ENCODE data around the gene ATXN7L1.

The ATXN7L1 gene

DNA sequence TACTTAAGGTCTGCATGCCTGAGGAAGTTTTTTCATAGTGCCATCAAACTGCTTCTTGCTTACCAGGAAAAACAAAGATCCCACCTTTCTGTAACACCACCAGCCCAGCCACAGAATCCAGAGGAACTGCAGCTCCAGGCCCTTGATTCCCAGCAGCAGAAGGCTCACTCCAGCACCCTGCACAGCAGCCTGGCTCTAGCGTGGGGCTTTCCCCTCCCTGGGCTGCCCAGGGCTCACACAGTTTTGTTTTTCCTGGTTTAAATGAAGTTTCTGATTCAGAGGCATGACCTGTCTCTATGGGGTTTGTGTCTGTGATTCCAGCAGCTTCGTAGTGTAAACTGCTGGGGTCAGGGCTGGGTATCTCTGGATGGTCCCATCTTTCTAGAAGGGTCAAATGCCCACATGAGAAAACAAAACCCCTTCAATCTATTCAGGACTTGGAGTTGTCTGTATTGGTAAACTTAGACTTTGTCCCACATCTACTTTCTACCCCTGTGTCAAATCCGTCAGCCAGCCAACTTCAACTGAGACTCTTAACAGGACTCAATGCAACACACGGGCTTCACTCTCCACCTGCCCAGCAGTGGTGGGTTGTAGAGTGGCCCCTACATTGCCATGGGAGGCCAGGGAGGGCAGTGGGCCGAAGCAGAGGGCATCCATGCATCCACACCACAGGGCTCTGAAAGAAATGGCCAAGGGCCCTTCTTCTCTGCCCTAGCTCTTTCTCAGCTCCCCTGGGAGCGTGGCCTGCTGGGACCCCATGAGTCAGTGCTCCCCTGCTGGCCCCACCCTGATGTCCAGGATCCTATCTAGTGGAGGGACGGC, 73.6 kb downstream of the ATXN7L1 start:
- Histone ChIP-seq H3K9me3 (ENCODE audit: insufficient read depth, low read length) (no peaks in the 10 kb centered on the region), H3K4me3 (ENCODE audit: low read length) (no peak overlapping the region), H3K4me2 (ENCODE audit: low read length) (no peak overlapping the region), H2AFZ (ENCODE audit: low read depth, low read length) (no peak overlapping the region), H3K79me2 (ENCODE audit: low read length) (no peaks in the 10 kb centered on the region), H3K4me1 (ENCODE audit: low read length) (peaks cover 36% of the 10 kb centered on the region), H3K27ac (ENCODE audit: low read length) (no peak overlapping the region), H3K9ac (ENCODE audit: low read length) (no peak overlapping the region), H4K20me1 (ENCODE audit: insufficient read depth, low read length) (0 out of 2 replicates have a peak, but pooled peaks cover 4% of the 10 kb centered on the region), H3K36me3 (replicated peaks; ENCODE audit: low read depth, low read length) (no peaks in the 10 kb centered on the region), H3K27me3 (ENCODE audit: low read depth, low read length) (peaks cover 72% of the 10 kb centered on the region)
- no peak for TF ChIP-seq CTCF (IDR thresholded peaks at IDR 0.05; ENCODE audit: low read depth, low read length)
- no peak for TF ChIP-seq EZH2phosphoT487 (IDR thresholded peaks at IDR 0.05; ENCODE audit: low read depth)

GRCh38 chr7:105800849-105801534, 75.4 kb downstream of the ATXN7L1 start:
- Histone ChIP-seq H3K4me2 (ENCODE audit: low read length) (no peak overlapping the region), H3K79me2 (ENCODE audit: low read length) (no peaks in the 10 kb centered on the region), H4K20me1 (ENCODE audit: insufficient read depth, low read length) (no peaks in the 10 kb centered on the region), H3K9me3 (ENCODE audit: insufficient read depth, low read length) (no peaks in the 10 kb centered on the region), H3K27ac (ENCODE audit: low read length) (no peak overlapping the region), H3K4me1 (ENCODE audit: low read length) (peaks cover 18% of the 10 kb centered on the region), H3K27me3 (ENCODE audit: low read depth, low read length) (peaks cover 60% of the 10 kb centered on the region), H3K9ac (ENCODE audit: low read length) (no peak overlapping the region), H3K36me3 (replicated peaks; ENCODE audit: low read depth, low read length) (no peaks in the 10 kb centered on the region), H2AFZ (ENCODE audit: low read depth, low read length) (no peak overlapping the region), H3K4me3 (ENCODE audit: low read length) (no peak overlapping the region)
- TF ChIP-seq EZH2phosphoT487 (IDR thresholded peaks at IDR 0.05; ENCODE audit: low read depth) (no peak), CTCF (IDR thresholded peaks at IDR 0.05; ENCODE audit: low read depth, low read length) (no peak)

DNA sequence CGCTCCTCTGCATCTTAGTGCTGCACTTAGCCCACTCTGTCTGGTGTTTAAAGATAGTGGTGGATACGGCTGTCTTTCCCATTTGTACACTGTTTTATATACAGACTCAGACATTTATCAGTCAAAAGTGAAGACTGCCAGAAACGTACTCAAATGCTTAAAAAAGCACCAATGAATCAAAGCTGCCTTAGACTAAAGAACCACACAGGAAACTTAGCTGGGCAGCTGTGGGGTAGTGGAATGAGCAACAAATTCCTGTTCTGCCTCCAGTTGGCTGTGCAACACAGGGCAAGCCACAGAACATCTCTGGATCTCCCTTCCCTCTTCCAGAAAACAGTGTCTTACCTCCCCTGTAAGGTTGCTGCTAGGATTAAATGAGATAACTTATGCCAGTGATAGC, 76.0 kb downstream of the ATXN7L1 start:
- no peak overlapping the region for H2AFZ ChIP-seq (ENCODE audit: low read depth, low read length)
- no peak for TF ChIP-seq CTCF (IDR thresholded peaks at IDR 0.05; ENCODE audit: low read depth, low read length)
- TF ChIP-seq EZH2phosphoT487 (IDR thresholded peaks at IDR 0.05; ENCODE audit: low read depth) = no peak
- no peaks in the 10 kb centered on the region for H3K36me3 ChIP-seq (replicated peaks; ENCODE audit: low read depth, low read length)
- H4K20me1 ChIP-seq (ENCODE audit: insufficient read depth, low read length) = no peaks in the 10 kb centered on the region
- H3K27ac ChIP-seq (ENCODE audit: low read length) = no peak overlapping the region
- H3K79me2 ChIP-seq (ENCODE audit: low read length) = no peaks in the 10 kb centered on the region
- no peaks in the 10 kb centered on the region for H3K9me3 ChIP-seq (ENCODE audit: insufficient read depth, low read length)
- no peak overlapping the region for H3K4me3 ChIP-seq (ENCODE audit: low read length)
- H3K27me3 ChIP-seq (ENCODE audit: low read depth, low read length) = peaks cover 56% of the 10 kb centered on the region
- H3K4me1 ChIP-seq (ENCODE audit: low read length) = peaks cover 17% of the 10 kb centered on the region
- no peak overlapping the region for H3K9ac ChIP-seq (ENCODE audit: low read length)
- H3K4me2 ChIP-seq (ENCODE audit: low read length) = no peak overlapping the region

DNA sequence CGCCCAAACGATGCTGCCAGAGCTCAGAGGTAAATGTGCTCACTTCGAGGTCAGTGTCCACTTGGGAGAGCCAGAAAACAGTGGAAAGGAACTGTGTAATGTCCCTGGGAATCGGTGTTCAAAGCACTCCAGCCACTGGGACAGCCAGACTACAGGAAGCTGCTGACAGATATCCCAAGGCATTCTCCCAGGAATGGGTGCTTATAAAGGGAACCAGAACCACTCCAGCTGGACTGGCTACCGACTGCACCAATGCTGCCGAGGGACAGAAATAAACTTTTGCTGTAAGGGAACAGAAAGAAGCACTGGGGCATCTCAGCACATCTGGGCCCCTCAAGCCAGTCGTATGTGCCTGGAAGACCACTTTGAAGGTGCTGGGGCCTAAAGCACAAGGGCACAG, 76.7 kb downstream of the ATXN7L1 start:
- TF ChIP-seq EZH2phosphoT487 (IDR thresholded peaks at IDR 0.05; ENCODE audit: low read depth) (no peak), CTCF (IDR thresholded peaks at IDR 0.05; ENCODE audit: low read depth, low read length) (no peak)
- Histone ChIP-seq H3K4me2 (ENCODE audit: low read length) (no peak overlapping the region), H3K79me2 (ENCODE audit: low read length) (no peaks in the 10 kb centered on the region), H4K20me1 (ENCODE audit: insufficient read depth, low read length) (no peaks in the 10 kb centered on the region), H2AFZ (ENCODE audit: low read depth, low read length) (no peak overlapping the region), H3K27ac (ENCODE audit: low read length) (no peak overlapping the region), H3K27me3 (ENCODE audit: low read depth, low read length) (peaks cover 52% of the 10 kb centered on the region), H3K36me3 (replicated peaks; ENCODE audit: low read depth, low read length) (no peaks in the 10 kb centered on the region), H3K4me3 (ENCODE audit: low read length) (no peak overlapping the region), H3K9me3 (ENCODE audit: insufficient read depth, low read length) (no peaks in the 10 kb centered on the region), H3K4me1 (ENCODE audit: low read length) (peaks cover 17% of the 10 kb centered on the region), H3K9ac (ENCODE audit: low read length) (no peak overlapping the region)

All from OCI-LY3 (cell line).